GM12864 (cell line): ENCODE data around the gene PF4V1.

Experiments
- DNase-seq: peaks from one replicate; pipeline ENCODE4 v3.0.0-alpha.2; 2011; ENCODE audit warnings: low read depth
- H3K4me3 ChIP-seq: 2 replicates; pipeline ENCODE4 v1.5.1; 2011; ENCODE audit warnings: mild to moderate bottlenecking, low read depth, low read length, control low read depth
- CTCF ChIP-seq: IDR thresholded peaks from 2 replicates; pipeline ENCODE4 v1.5.1; 2011; ENCODE audit warnings: low read depth, mild to moderate bottlenecking, moderate library complexity, low read length, control low read depth, inconsistent platforms; ENCODE audit errors: missing control alignments

PF4V1 gene

GRCh38 chr4:73852771-73853170, 325 bp upstream of the PF4V1 start:
- DNase-seq = no peak
- TF ChIP-seq CTCF = no peak
- H3K4me3 ChIP-seq = no peak overlapping the region

- no peak overlapping the region for H3K4me3 ChIP-seq
- no peak for TF ChIP-seq CTCF
- no peak for DNase-seq
Measured at GRCh38 chr4:73853718-73854473, 800 bp downstream of the PF4V1 start.

GRCh38 chr4:73855406-73855805, 2.3 kb downstream of the PF4V1 start:
- no peak for DNase-seq
- TF ChIP-seq CTCF = no peak
- H3K4me3 ChIP-seq = no peak overlapping the region

GRCh38 chr4:73856518-73856917, 3.4 kb downstream of the PF4V1 start:
- no peak for DNase-seq
- H3K4me3 ChIP-seq = no peak overlapping the region
- TF ChIP-seq CTCF = no peak

- no peak for TF ChIP-seq CTCF
- DNase-seq = no peak
Measured at GRCh38 chr4:73859614-73860088, 6.6 kb downstream of the PF4V1 start.

GRCh38 chr4:73860181-73860580, 7.1 kb downstream of the PF4V1 start:
- DNase-seq = no peak
- no peak overlapping the region for H3K4me3 ChIP-seq
- TF ChIP-seq CTCF = no peak

More at GRCh38 chr4:73859614-73860088, 6.6 kb downstream of the PF4V1 start:
- no peak overlapping the region for H3K4me3 ChIP-seq

GRCh38 chr4:73860917-73861316, 7.8 kb downstream of the PF4V1 start:
- TF ChIP-seq CTCF = no peak
- DNase-seq = no peak
- H3K4me3 ChIP-seq = no peak overlapping the region
